22Rv1 (cell line): ENCODE data around the gene SLC29A3.

ENCODE experiments used
- H3K27ac ChIP-seq: fragments of 450-650 bp; 2 replicates; pipeline ENCODE4 v1.5.1; 2017
- ZFX ChIP-seq: fragments of 450-650 bp; IDR thresholded peaks from 2 replicates; pipeline ENCODE4 v1.6.1; 2017; ENCODE audit warnings: antibody characterized with exemption, borderline replicate concordance
- TF ChIP-seq, protein P1 (sequence below): fragments of 450-650 bp; IDR thresholded peaks from 2 replicates; pipeline ENCODE4 v1.5.1; 2017; ENCODE audit warnings: mild to moderate bottlenecking

The SLC29A3 gene

DNA sequence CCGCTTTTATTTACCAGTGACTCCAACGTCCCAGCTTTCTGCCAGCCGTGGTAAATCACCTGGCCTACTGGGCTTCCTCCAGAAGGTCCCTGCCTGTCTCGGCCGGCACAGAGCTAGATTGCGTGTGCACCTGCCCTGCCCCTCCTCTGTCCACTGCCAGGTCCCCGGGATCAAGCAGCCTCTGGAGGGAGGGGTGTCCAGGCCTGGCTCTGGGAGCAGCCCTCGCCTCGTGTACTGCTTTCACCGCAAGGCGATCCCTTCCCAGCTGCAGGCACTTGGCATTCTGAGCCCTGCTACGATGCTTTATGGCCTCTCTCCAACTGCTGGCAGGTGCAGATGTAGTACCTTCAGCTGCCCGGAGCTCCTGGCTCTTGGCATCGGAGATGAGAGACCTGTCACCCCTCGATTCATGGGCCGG, 7.4 kb downstream of the SLC29A3 start:
- no peak for TF ChIP-seq ZFX
- TF ChIP-seq, protein P1, sequence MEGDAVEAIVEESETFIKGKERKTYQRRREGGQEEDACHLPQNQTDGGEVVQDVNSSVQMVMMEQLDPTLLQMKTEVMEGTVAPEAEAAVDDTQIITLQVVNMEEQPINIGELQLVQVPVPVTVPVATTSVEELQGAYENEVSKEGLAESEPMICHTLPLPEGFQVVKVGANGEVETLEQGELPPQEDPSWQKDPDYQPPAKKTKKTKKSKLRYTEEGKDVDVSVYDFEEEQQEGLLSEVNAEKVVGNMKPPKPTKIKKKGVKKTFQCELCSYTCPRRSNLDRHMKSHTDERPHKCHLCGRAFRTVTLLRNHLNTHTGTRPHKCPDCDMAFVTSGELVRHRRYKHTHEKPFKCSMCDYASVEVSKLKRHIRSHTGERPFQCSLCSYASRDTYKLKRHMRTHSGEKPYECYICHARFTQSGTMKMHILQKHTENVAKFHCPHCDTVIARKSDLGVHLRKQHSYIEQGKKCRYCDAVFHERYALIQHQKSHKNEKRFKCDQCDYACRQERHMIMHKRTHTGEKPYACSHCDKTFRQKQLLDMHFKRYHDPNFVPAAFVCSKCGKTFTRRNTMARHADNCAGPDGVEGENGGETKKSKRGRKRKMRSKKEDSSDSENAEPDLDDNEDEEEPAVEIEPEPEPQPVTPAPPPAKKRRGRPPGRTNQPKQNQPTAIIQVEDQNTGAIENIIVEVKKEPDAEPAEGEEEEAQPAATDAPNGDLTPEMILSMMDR: no peak
- no peak overlapping the region for H3K27ac ChIP-seq

DNA sequence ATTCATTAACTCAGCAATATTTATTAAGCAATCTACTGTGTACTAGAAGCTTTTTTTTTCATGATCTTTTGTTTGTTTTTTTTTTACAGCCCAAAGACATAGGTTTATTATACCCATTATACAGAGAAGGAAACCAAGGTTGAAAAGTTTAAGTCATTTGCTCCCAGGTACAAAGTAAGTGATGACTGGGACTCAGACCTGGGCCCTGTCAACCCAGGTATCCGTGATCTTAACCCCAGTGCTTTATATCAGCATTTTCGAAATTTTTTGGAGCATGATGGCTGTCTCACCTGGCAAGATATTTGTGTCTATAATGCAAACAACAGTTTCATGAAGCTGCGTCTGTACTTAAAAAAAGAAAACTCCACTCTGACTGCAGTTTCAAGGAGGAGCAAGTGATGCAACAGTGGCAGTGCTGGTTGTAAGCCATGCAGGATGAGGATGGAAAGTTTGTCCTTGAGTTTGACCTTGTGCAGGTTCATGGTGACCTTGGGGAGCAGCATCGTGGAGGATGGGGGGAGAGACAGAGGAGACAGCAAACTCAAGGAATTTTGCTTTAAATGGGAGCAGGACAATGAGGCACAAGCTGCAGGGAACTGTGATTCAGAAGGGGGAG, 11.8 kb downstream of the SLC29A3 start:
- no peak overlapping the region for H3K27ac ChIP-seq
- TF ChIP-seq, protein P1: no peak
- no peak for TF ChIP-seq ZFX

DNA sequence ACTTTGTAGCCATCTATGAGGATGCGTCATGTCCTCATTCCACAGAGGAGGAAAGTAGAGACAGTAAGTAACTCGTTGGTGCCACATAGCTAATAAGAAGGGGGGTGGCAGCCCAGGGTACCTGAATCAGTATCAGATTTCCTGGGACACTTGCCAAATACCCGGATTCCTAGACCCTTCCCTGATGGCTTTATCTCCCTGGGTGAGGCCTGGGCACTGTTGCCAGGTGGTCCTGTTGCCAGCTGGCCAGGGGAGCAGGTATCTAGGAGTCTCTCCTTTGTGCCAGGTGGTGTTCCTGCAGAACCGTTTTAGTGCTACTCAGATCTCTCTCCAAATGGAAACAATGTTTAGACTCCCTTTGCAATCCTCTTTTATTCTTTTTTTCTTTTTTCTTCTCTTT, 12.7 kb downstream of the SLC29A3 start:
- H3K27ac ChIP-seq: no peak overlapping the region
- TF ChIP-seq ZFX: no peak
- TF ChIP-seq, protein P1: no peak

DNA sequence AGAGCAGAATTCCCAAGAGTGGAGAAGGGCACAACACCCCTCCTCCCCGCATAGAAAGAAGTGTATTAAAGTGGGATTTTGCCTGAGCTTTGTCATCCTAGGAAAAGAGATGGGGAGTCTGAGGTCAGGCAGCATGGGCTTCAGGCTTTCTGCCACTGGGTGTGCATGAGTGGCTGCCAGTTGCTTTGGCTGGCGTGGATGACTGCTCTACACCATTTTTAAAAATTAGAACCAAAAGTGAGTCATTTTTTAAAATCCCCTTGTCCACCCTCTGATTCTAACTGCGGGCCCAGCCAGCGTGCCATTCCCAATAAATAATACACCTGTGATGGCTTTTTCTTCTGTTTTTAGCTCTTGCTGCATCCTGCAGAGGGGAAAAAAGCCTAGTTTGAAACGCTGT, 13.4 kb downstream of the SLC29A3 start:
- TF ChIP-seq, protein P1: no peak
- no peak for TF ChIP-seq ZFX
- no peak overlapping the region for H3K27ac ChIP-seq

DNA sequence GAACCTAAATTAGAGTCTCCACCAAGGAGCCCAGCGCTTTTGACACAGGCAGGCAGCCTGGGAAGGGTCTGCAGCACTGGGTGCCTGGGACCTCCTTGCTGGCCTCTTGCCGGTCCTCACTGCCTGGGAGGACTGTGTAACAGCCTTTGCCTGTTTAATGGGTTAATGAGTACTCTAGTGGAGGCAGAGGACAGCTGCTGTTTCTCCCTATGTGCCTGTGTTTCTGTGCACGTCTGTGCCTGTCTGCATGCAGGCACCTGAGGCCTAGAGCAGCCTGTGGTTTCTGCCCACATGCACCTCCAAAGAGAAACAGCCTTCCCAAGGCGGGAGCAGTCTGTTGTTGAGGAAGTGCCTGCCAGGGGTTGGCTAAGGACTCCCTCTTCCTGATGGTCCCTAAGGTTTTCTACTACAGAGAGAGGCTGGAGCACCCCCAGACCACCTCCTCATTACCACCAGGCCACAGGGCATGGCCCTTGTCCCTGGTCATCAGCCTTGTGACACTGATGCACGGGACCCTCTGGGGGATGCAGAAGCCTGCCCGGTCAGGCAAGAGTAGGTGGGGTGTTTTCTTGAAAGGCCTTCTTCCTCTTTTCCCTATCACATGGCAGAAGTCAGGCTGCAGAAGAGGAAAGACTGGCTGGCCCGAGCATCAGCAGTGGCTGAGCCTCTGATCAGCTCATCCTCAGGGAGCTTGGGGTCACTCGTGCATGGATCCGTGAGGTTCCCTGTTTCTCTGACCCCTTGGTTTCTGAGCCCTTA, 14.2 kb downstream of the SLC29A3 start:
- TF ChIP-seq, protein P1: no peak
- no peak for TF ChIP-seq ZFX
- H3K27ac ChIP-seq: peak overlapping the region; percentile 55

DNA sequence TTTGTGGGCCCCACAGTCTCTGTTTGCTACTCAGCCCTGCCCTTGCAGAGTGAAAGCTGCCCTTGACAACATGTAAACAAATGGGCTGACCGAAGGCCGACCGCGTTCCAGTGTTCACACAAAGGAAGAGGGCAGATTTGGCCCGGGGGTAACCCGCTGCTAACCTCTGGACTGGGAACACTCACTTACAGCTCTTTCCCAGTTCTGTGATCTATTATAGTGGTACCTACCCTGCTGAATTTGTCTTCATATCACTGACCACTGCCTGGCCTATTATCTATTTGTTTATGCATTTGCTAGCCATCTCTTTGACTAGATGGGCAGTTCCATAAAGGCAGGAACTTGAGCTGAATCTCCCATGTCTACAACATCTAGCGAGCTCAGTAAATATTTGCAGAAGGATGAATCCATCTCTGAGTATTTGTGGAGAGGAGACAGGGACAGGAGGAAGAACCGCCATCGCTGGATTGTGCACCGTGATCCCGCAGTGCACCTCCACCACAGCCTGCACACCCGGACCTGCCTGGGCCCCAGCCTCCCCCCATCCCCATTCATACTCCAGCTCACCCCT, 15.2 kb downstream of the SLC29A3 start:
- TF ChIP-seq, protein P1: no peak
- no peak for TF ChIP-seq ZFX
- H3K27ac ChIP-seq: peak overlapping the region; percentile 55
